GM18858 (cell line): ENCODE measurements around the gene KIAA1755.

Experiments used
- ATAC-seq: cut with Tn5 transposase; IDR thresholded peaks from one replicate; pipeline ENCODE4 v1.9.1; 2021; ENCODE audit not compliant: unreplicated experiment

KIAA1755 gene

DNA sequence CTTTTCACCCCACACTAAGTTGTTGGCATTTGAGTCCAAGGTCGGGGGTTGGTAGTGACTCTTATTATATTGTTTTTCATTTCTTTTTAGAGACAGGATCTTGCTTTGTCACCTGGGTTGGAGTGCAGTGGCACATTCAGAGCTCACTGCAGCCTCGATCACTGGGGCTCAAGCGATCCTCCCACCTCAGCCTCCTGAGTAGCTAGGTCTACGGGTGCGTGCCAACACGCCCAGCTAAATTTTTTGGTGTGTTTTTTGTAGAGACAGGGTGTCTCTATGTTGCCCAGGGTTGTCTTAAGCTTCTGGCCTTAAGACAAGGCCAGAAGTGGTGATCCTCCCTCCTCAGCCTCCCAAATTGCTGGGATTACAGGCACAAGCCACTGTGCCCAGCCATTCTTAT, 70.4 kb downstream of the KIAA1755 start:
- ATAC-seq = no peak

DNA sequence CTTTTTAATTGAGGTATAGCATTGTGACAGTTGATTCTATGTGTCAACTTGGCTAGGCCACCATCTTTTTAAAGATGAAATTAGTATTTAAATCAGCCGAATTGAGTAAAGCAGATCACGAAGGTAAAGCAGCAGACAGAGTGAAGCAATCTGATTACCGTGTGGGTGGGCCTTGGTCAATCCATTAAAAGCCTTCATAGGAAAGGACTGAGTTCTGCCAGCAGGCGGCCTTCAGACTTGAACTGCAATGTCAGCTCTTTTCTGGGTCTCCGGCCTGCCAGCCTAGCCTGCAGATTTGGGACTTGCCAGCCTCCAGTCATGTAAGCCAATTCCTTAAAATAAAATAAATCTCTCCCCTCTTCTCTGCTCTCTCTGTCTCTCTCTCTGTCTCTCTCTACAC, 73.0 kb downstream of the KIAA1755 start:
- no peak for ATAC-seq

DNA sequence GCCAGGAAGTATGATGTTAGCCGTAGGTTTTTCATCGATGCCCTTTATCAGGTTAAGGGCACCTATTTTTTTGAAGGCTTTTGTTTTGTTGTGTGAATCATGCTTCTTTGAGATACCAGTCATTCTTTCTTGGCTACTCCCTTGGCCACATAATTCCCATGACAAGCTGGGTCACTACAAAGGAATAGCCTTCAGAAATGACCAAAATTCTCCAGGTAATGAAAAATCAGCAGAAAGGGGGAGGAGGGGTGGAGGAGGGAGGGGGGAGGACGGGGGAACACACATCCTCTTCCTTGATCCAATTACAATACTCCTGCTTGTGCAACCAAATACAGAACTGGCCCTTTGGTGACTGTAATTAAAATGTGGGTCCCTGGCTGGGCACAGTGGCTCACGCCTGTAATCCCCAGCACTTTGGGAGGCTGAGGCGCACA, 73.7 kb downstream of the KIAA1755 start:
- ATAC-seq = no peak

DNA sequence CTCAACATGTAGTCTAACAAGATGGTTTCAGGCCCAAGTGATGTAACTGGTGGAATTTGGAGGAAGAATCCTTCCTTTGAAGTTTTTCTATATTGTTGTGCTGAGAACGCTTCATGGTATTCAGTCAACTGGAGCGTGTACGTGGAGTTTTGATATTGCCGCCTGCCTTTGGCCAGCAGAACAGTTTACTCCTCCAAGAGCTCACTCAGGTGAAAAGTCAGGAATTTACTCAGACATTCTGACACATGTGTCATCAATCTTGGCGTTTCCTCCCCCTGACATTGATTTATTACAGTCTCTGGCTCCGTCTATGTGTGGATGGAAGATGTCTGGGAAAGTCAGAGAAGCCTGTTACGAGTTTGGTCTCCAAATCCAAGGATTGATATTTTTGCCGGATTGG, 76.4 kb downstream of the KIAA1755 start:
- no peak for ATAC-seq

DNA sequence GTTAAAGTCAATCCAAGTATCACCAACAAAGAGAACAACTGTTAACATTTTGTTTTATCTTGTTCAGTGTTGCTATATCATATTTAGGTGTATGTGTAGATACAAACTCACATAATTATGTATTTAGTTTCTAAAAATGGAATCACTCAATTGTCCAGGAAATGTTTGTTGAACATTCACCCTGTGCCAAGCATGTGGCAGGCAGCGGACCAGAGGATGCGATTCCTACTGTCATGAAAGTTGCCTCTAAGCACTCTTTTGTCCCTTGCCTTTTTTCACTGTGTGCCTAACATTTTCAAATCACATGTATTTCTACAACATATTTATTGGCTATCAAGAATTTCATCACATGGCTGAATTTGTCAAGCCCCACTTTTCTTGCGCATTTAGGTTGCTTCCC, 78.6 kb downstream of the KIAA1755 start:
- ATAC-seq = no peak

DNA sequence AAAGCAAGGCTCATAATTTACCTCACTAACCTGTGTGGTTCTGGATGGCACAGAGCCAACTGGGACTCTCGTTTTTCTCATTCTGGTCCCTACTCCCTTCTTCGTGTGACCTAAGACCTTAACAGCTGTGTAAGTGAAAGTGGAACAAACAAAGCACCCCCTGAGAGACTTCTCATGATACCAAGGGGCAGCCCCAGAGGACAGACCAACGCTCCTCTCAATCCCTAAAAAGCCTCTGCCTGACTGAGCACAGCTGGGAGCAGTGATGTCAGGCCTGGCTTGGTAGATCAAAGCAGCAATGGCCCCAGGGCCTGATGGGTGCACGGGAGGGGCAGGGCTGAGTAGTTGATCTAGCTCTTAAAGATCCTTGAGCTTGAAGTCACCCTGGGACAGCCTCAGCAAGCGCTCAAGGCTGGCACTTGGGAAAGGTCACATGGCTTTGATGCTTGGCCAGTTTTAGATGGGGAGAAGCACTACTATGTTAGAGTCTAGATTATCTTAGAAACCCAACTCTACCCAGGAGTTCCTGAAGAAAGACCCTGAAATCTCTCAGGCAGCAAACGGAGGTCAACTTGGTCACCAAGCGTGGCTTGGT, 79.2 kb downstream of the KIAA1755 start:
- ATAC-seq = peak; percentile 88

DNA sequence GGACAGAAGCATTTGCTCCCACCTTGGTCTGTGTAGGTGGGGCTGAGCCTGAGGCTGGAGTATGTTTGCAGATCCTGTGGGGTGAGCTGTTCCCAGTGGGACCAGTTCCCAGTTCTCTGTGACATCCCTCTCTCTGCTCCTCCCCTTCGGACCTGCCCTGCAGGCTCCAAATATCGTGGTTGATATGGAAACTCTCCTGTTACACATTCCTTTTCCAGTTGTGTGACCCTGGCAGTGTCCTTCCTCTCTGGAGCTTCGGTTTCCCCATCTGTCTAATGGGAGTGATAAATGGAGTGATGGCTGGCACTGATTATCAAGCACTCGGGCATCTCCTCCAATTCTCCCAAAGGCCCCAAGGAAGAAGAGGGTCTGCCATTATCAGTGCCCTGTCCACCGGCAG, 79.8 kb downstream of the KIAA1755 start:
- ATAC-seq = no peak

DNA sequence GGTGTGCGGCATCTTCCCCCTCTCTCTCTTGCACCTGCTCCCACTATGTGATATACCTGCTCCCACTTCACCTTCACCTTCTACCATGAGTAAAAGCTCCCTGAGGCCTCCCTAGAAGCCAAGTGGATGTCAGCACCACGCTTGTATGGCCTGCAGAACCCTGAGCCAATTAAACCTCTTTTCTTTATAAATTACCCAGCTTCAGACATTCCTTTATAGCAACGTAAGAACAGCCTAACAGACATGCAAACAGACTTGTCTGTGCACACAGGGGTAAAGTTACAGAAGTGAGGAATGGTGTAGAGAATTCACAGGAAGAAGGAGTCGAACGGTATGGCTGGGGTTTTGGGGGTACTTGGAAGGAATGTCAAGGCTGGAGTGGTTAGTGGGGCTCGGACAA, 80.7 kb downstream of the KIAA1755 start:
- ATAC-seq = no peak

DNA sequence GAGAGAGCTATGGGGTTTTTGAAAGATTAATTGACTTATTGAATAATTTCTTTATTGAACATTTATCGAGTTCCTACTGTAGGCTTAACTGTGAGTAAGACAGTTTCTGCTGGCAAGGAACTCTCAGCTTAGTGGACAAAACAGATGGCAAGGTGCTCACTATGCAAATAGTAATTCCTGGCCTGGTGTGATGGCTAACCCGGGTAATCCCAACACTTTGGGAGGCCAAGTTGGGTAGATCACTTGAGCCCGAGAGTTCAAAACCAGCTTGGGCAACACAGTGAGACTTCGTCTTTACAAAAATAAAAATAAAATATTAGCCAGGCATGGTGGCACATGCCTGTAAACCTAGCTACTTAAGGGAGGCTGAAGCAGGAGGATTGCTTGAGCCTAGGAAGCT, 82.0 kb downstream of the KIAA1755 start:
- no peak for ATAC-seq

DNA sequence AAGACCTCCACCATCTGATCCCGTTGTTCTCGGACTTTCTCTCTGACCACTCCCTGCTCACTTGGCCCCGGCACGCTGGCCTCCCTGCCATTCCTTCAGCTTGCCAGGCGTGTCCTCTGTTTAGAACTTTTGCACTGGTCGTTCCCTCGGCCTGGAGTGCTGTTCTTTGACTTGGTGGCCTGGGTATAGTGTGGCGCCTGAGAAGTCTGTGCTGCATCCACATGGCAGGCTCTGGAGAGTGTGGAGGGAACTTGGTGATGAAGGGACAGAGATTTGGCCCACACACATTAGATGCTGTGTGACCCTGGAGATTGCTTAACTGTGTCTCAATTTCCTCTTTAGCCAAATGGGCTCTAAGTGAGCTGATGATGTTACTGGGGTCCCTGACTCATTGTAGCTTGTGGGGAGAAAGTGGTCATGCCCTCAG, 82.5 kb downstream of the KIAA1755 start:
- ATAC-seq = no peak

DNA sequence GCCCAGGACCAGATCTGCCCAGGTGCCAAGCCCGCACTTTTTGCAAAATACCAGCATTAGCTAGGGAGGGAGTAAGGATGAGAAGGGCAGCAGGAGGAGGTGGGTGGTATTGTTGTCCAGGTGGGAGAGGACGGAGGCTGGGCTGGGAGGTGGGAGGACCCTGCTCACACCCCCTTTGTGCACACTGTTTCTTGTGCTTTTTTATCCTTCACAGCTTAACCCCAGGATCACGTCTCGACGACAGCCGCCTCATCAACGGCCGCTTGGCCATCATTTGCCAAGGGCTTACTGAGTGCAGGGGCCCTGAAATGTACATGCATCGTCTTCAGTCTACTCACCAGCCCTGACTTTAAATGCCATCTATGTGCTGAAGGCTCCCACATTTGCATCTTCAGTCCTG, 83.3 kb downstream of the KIAA1755 start:
- no peak for ATAC-seq

DNA sequence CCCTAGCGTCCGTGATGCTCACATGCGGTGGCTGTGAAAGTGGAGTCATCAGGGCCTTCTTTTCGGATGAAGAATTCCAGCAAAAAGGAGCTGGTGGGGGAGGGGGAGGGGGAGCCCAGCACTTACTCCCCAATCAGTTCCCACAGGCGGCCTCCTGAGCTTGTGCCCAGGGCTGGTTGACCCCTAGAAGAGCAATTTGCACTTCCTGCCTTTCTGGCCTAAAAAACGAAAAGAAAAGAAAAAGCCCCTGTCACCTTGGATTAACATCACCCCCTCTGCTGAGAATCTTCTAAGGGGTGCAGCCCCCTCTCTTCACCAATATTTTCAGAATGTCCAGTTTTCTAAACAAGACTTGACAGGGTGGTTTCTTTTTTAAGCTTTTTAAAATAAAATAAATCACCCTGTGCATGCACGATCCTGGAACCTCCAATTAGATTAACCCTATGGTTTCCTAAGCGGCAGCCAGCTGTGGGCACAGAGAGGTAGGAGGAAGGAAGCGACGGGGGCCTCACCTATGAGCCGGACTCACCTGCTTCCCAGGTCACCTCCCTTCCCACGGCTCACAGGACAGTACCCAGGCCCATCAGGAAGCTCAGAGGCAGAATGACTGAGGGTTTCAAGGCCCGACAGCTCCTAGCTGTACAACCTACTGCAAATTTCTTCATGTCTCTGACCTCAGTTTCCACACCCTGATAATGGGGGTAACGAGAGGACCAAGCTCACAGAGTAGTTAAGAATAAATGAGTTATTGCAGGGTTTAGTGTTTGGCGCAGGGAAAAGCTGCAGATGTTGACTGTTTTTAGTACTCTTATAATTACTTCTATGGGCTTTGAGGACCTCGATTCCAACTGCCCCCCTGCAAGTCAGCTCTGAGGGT, 85.0 kb downstream of the KIAA1755 start:
- ATAC-seq = no peak

DNA sequence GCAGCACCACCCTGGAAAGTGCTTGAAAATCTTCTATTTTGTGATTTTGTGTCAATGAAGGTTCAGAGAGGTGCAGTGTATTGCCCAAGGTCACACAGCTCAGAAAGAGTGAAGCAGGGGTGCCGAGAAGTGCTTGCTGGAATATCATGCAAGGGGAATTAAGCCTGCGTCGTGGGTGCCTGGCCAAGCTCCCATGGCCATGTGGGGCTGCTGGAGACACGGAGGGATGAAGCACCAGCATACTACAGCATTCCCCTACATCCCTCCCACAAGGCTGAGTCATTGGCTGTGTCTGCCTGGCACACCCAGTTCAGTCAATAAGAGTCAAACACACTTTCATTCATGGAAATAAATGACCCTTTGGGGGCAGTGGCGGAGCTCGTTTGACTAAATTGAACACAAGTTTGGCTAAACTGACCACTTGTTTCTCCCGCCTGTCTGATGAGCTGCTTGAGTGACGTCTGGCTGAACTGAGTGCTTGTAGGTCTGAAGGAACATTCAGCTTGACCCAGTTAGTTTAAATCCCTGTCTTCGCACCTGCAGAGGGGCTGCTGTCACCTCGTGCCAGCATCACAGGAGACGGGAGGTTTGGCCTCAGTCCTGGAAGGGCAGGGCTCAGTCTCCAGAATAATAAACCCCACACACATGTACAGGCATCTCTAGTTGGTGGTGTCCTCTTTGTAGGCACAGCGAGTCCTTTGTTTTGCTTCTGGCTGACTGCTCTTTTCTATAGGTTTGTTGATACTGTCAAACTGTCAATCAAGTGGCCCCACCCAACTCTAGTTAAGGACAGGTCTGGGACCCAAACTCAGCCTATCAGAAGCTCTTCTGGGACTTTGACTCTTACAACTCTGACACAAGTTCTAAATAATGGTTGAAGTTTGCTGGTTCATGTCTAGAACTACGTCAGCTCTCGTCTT, 87.0 kb downstream of the KIAA1755 start:
- ATAC-seq = no peak

DNA sequence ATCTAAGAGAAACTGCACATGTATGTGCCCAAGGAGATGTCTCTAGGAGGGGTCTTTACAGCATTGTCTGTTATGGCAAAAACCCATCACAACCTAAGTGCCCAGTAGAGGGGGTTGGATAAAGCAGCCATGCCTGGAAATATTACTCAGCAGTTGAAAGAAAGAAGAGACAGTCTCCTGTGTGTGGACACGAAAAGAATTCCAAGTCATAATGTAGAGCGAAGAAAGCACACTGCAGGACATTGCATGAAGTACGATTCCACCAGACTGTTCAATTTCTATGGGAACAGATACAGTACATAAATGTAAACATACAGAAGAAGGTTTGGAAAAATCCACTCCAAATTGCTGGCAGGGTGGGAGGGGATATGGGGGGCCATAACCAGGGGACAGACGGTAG, 88.1 kb downstream of the KIAA1755 start:
- ATAC-seq = no peak

DNA sequence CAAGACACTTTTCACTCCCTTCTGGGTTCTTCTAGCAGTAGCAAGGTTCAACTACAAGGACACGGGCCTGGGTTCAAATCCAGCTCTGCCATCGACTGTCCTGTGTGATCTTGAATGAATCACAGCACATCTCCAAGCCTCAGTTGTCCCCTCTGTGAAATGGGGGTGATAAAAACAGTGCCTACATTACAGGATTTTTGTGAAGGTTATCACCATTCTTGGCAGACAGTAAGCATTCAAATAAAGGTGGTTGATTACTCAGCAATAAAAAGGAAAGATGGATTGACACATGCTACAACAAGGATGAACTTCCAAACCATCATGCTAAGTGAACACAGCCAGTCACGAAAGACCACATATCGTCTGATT, 88.9 kb downstream of the KIAA1755 start:
- ATAC-seq = no peak

DNA sequence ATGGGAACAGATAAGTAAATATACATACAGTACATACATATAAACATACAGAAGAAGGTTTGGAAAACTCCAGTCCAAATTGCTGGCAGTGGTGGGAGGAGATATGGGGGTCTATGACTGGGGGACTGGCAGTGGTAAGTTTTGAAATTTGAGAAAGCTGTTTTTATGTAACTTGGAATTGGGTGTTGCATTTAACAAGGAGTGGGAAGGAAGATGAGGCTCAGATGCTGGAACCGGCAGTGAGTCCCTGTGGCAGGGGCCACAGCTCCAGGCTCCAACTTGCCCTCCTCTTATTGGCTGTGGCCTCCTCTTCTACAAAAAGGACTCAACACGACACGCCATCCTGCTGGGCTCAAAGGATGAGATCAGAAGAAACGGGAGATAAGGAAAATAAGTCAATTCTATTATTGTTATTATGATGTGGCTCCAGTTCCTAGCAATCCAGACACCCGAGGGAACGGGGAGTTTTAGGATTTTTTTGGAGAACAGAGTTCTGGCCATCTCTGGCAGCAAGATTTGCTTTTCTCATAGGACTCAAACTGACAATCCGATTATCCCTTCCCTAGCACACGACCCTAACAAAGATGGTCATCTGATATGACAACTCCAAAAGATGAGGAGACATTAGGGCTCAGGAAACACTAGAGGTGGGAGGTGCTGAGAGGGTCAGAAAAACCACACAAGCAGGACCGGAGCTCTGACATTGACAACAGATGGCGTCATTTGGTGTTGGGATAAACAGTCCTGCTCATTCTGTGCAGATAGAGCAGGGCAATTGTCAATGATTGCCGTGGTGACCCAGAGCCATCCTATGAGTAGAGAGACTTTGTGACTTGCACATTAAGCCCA, 89.5 kb downstream of the KIAA1755 start:
- no peak for ATAC-seq

DNA sequence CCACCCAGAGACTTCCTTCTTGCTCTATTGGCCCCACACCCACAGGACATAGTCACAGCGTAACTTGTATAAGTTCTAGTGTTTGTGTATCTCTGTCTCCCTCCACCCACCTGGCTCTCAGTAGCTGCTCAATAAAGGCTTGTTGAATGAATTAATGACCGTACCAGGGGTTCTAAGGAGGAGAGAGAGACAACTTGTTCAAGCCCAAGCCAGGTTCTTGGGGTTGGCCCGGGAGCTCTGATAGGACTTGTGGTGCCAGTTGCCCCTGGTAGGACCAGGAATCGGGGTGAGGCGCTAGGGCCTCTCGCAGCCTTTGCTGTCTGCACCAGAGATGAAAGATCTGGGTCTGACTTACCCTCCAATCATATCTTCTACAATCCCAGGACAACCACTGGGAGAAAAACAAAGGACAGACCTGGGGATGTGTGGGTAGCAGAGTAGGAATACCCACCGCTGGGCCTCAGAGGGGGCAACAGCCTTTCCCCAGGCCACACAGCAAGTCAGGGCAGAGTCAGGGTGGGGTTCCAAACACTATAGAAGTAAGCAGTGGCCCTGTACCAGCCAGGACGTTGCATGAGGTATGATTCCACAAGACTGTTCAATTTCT, 90.2 kb downstream of the KIAA1755 start:
- ATAC-seq = no peak

DNA sequence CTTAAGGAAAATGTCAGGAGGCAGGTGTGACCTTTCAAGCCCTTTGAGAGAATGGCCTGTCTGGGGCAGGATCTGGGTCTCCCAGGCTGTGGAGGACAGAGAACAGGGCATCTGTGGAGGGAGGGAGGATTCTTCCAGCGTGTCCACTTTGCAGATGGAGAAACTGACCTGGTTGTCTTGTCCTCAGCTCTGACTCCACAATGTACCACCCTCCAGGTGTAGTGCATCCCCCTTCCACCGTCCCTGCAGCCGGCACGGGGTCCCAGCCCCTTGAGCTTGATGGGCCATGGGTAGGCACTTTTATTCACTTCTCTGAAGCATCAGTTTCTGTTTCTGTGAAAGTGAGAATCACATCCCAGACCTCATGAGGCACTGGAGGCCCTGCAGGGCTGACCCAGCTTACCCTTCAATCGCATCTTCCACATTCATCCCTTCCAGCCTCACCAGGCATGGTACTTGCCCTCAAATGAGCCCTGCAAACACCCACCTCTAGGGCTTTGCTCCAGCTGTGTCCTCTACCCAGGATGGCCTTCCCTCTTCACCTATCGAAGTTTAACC, 90.8 kb downstream of the KIAA1755 start:
- ATAC-seq = no peak

DNA sequence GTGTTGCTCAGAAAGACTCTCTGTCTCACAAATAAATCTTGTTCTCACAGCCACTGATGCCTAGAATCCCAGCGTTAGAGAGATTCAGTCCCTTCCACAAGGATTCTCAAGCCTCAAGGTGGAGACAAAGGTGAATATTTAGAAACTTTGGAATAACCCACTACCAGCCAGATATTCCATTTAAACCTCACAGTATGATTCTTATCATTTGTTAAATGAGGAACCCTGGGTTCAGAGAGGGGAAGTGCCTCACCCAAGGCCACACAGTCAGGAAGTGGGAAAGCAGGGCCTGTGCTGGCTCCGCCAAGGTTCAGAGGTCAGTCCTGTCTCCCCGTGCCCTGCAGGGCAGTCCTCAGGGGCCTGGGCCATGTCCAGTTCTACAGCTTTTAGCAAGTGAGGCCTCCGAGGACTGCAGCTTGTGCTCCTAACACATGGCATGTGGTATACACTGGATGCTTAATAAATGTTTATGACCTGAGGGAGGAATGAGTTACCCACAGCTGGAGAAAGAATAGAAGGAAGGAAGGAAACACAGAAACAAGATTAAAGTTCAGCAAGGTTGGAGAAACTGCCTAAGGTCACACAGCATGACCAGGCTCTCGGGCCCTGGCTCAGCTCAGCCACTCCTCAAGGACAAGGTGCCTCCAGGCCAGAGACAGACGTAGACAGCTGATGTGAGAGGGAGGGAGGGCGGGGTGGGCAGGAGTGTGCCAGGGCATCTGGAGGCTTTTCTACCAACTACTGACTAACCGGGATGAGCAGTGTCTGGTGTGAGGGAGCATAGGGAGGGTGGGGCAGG, 91.5 kb downstream of the KIAA1755 start:
- ATAC-seq = no peak
